Naive B cell (primary cell): ENCODE data around the gene SYTL2. TPM values are rescaled to one million over a fixed set of nuclear protein-coding genes. Genes with fewer than 3 reads are reported as not detected.
"Not testable (repeated sequence)": the region's sequence is repeated elsewhere in the genome, so short reads cannot be mapped to it uniquely, and the experiment has no call there.

Source experiments
- ATAC-seq, 2 donors: fragments of 150-1000 bp; cut with Tn5 transposase; 2 replicates each; pipeline ENCODE4 v1.10.0; 2021; ENCODE audit warnings: low read depth in 2 of 2, mild to moderate bottlenecking in 2 of 2, moderate library complexity in 2 of 2
- DNase-seq: peaks from one replicate; pipeline ENCODE4 v3.0.0; 2022
- H3K27ac Mint-ChIP-seq, 6 donors: one replicate each; pipeline ENCODE4 v1.8.0; 2020 to 2022; ENCODE audit warnings: mild to moderate bottlenecking in 6 of 6, mixed read lengths in 6 of 6, moderate library complexity in 5 of 6, inconsistent platforms in 2 of 6
- H3K27me3 Mint-ChIP-seq, 3 donors: one replicate each; pipeline ENCODE4 v1.8.0; 2021 to 2022; ENCODE audit warnings: mixed read lengths in 3 of 3, mild to moderate bottlenecking in 1 of 3
- H3K36me3 Mint-ChIP-seq, 2 donors: one replicate each; pipeline ENCODE4 v1.8.0; 2020 to 2022; ENCODE audit warnings: mixed read lengths in 2 of 2, inconsistent platforms in 1 of 2, mild to moderate bottlenecking in 1 of 2
- H3K4me1 Mint-ChIP-seq, 3 donors: one replicate each; pipeline ENCODE4 v1.8.0; 2020 to 2022; ENCODE audit warnings: mixed read lengths in 3 of 3, inconsistent platforms in 1 of 3, mild to moderate bottlenecking in 1 of 3, moderate library complexity in 1 of 3
- H3K4me3 Mint-ChIP-seq, 8 donors: one replicate each; pipeline ENCODE4 v1.8.0; 2020 to 2022; ENCODE audit warnings: mild to moderate bottlenecking in 8 of 8, mixed read lengths in 8 of 8, moderate library complexity in 8 of 8, inconsistent platforms in 2 of 8
- H3K9me3 Mint-ChIP-seq, 7 donors: one replicate each; pipeline ENCODE4 v1.8.0; 2020 to 2022; ENCODE audit warnings: mixed read lengths in 7 of 7, mild to moderate bottlenecking in 5 of 7, inconsistent platforms in 2 of 7, moderate library complexity in 1 of 7
- polyA plus RNA-seq, 6 donors: library from polyadenylated mRNA; unstranded; fragments of 300-500 nt; fragmentation: Illumina TruSeq; gene quantifications; one replicate each; pipeline ENCODE4 v1.2.3, GENCODE V29; 2021; ENCODE audit warnings: low read depth in 6 of 6

SYTL2 gene
- polyA plus RNA-seq, 6 donors from 2014 or later: 0.32 to 1.00 (median 0.55) TPM; not detected in 2

GRCh38 chr11:85800595-85801342, 10.2 kb downstream of the SYTL2 start:
- no peaks in the 10 kb centered on the region for H3K4me1 Mint-ChIP-seq
- DNase-seq (no peak), ATAC-seq (no peak)
- H3K4me3 Mint-ChIP-seq: no peak overlapping the region
- H3K27ac Mint-ChIP-seq: no peak overlapping the region
- H3K9me3 Mint-ChIP-seq: no peaks in the 10 kb centered on the region
- peaks cover 0 to 6% (median 0%) of the 10 kb centered on the region in 3 donors for H3K27me3 Mint-ChIP-seq
- no peaks in the 10 kb centered on the region for H3K36me3 Mint-ChIP-seq

GRCh38 chr11:85799142-85799541, 11.8 kb downstream of the SYTL2 start:
- H3K27ac Mint-ChIP-seq: no peak overlapping the region

GRCh38 chr11:85798361-85798760, 12.6 kb downstream of the SYTL2 start:
- H3K4me1 Mint-ChIP-seq: no peaks in the 10 kb centered on the region
- H3K27ac Mint-ChIP-seq: no peak overlapping the region
- ATAC-seq (no peak), DNase-seq (no peak)
- H3K27me3 Mint-ChIP-seq: peaks cover 0 to 6% (median 0%) of the 10 kb centered on the region in 3 donors
- H3K9me3 Mint-ChIP-seq: no peaks in the 10 kb centered on the region
- H3K36me3 Mint-ChIP-seq: no peaks in the 10 kb centered on the region
- H3K4me3 Mint-ChIP-seq: no peak overlapping the region

More at GRCh38 chr11:85799142-85799541, 11.8 kb downstream of the SYTL2 start:
- no peaks in the 10 kb centered on the region for H3K4me1 Mint-ChIP-seq
- peaks cover 0 to 6% (median 0%) of the 10 kb centered on the region in 3 donors for H3K27me3 Mint-ChIP-seq
- H3K9me3 Mint-ChIP-seq: no peaks in the 10 kb centered on the region
- no peaks in the 10 kb centered on the region for H3K36me3 Mint-ChIP-seq
- no peak overlapping the region for H3K4me3 Mint-ChIP-seq
- ATAC-seq: no peak
- DNase-seq: no peak

GRCh38 chr11:85795712-85796487, 15.0 kb downstream of the SYTL2 start:
- Mint-ChIP-seq H3K4me1 (no peaks in the 10 kb centered on the region), H3K9me3 (no peaks in the 10 kb centered on the region), H3K27ac (peak overlapping the region in 1 of 6 donors; percentile 7), H3K4me3 (no peak overlapping the region), H3K36me3 (no peaks in the 10 kb centered on the region), H3K27me3 (peaks cover 0 to 6% (median 0%) of the 10 kb centered on the region in 3 donors)
- ATAC-seq: no peak
- DNase-seq: no peak

GRCh38 chr11:85791409-85791990, 19.4 kb downstream of the SYTL2 start:
- no peak overlapping the region for H3K4me3 Mint-ChIP-seq
- ATAC-seq (no peak), DNase-seq (no peak)
- no peaks in the 10 kb centered on the region for H3K36me3 Mint-ChIP-seq
- H3K4me1 Mint-ChIP-seq: no peaks in the 10 kb centered on the region
- no peak overlapping the region for H3K27ac Mint-ChIP-seq
- no peaks in the 10 kb centered on the region for H3K27me3 Mint-ChIP-seq
- no peaks in the 10 kb centered on the region for H3K9me3 Mint-ChIP-seq

GRCh38 chr11:85787809-85788760, 22.9 kb downstream of the SYTL2 start:
- no peaks in the 10 kb centered on the region for H3K4me1 Mint-ChIP-seq
- peaks cover 0 to 3% (median 0%) of the 10 kb centered on the region in 7 donors for H3K9me3 Mint-ChIP-seq
- H3K27ac Mint-ChIP-seq: no peak overlapping the region
- H3K36me3 Mint-ChIP-seq: peaks cover 0 to under 1% of the 10 kb centered on the region in 2 donors
- no peak overlapping the region for H3K4me3 Mint-ChIP-seq
- H3K27me3 Mint-ChIP-seq: no peaks in the 10 kb centered on the region
- ATAC-seq: no peak
- DNase-seq: no peak

GRCh38 chr11:85787168-85787567, 23.8 kb downstream of the SYTL2 start:
- Mint-ChIP-seq H3K27me3 (no peaks in the 10 kb centered on the region), H3K36me3 (peaks cover 0 to 10% of the 10 kb centered on the region in 2 donors), H3K4me1 (no peaks in the 10 kb centered on the region), H3K9me3 (peaks cover 4 to 11% (median 7%) of the 10 kb centered on the region in 7 donors), H3K27ac (peak overlapping the region in 1 of 6 donors; percentile 27), H3K4me3 (no peak overlapping the region)
- DNase-seq (no peak), ATAC-seq (no peak)

- ATAC-seq: no peak
- H3K4me3 Mint-ChIP-seq: no peak overlapping the region
- peaks cover 0 to 10% of the 10 kb centered on the region in 2 donors for H3K36me3 Mint-ChIP-seq
- no peak for DNase-seq
- peaks cover 4 to 11% (median 8%) of the 10 kb centered on the region in 7 donors for H3K9me3 Mint-ChIP-seq
- peaks cover 0 to 5% (median 0%) of the 10 kb centered on the region in 3 donors for H3K27me3 Mint-ChIP-seq
- H3K4me1 Mint-ChIP-seq: no peaks in the 10 kb centered on the region
- no peak overlapping the region for H3K27ac Mint-ChIP-seq
These were observed 26.3 kb downstream of the SYTL2 start for GRCh38 chr11:85784480-85785265.

GRCh38 chr11:85783758-85784157, 27.2 kb downstream of the SYTL2 start:
- H3K27me3 Mint-ChIP-seq: peaks cover 0 to 5% (median 0%) of the 10 kb centered on the region in 3 donors
- DNase-seq: no peak
- no peak overlapping the region for H3K27ac Mint-ChIP-seq
- ATAC-seq: no peak
- no peaks in the 10 kb centered on the region for H3K4me1 Mint-ChIP-seq
- peaks cover 0 to 10% of the 10 kb centered on the region in 2 donors for H3K36me3 Mint-ChIP-seq
- peak overlapping the region in 1 of 8 donors; percentile 57 for H3K4me3 Mint-ChIP-seq
- H3K9me3 Mint-ChIP-seq: peaks cover 4 to 11% (median 8%) of the 10 kb centered on the region in 7 donors

- not testable (repeated sequence) for H3K4me1 Mint-ChIP-seq, ATAC-seq, H3K27me3 Mint-ChIP-seq, DNase-seq, H3K4me3 Mint-ChIP-seq
- Mint-ChIP-seq H3K27ac (peak overlapping the region in 2 of 6 donors; percentile 28 to 61), H3K9me3 (peaks cover 4 to 16% (median 8%) of the 10 kb centered on the region in 7 donors), H3K36me3 (peaks cover 0 to 10% of the 10 kb centered on the region in 2 donors)
These were observed 30.0 kb downstream of the SYTL2 start for GRCh38 chr11:85780780-85781517.

- ATAC-seq (no peak), DNase-seq (no peak)
- Mint-ChIP-seq H3K9me3 (peaks cover 5 to 17% (median 9%) of the 10 kb centered on the region in 7 donors), H3K27me3 (peaks cover 0 to 5% (median 0%) of the 10 kb centered on the region in 3 donors), H3K27ac (peak overlapping the region in 1 of 6 donors; percentile 61), H3K4me3 (no peak overlapping the region), H3K36me3 (peaks cover 0 to 10% of the 10 kb centered on the region in 2 donors), H3K4me1 (no peaks in the 10 kb centered on the region)
These were observed 30.8 kb downstream of the SYTL2 start for GRCh38 chr11:85779956-85780640.
